Mesenteric fat pad (tissue), 1 donor: ENCODE data around the gene TBC1D14. TPM values are rescaled to one million over a fixed set of nuclear protein-coding genes. Genes with fewer than 3 reads are reported as not detected.

Experiments used
- DNase-seq: peaks from one replicate; pipeline ENCODE4 v3.0.0-alpha.2; 2020; ENCODE audit warnings: low spot score
- total RNA-seq: library from RNA; stranded (reverse); fragmentation: NEBNext Ultra II Directional; extraction: Animal tissue kit (Norgen Biotek cat#: 25700); gene quantifications from one replicate; pipeline ENCODE4 v1.2.1, GENCODE V29; 2021
- donor health status: DM: yes; HTN: yes; CAD: no.

The TBC1D14 gene
- total RNA-seq, 1 donor from 2014 or later: 54.3 TPM

GRCh38 chr4:7016512-7016911, 106.9 kb downstream of the TBC1D14 start:
- no peak for DNase-seq

- no peak for DNase-seq
These were observed 107.9 kb downstream of the TBC1D14 start for GRCh38 chr4:7017446-7018048.

- no peak for DNase-seq
These were observed 108.7 kb downstream of the TBC1D14 start for GRCh38 chr4:7018281-7018680.

- no peak for DNase-seq
These were observed 109.7 kb downstream of the TBC1D14 start for GRCh38 chr4:7019367-7019766.

- DNase-seq: no peak
These were observed 110.7 kb downstream of the TBC1D14 start for GRCh38 chr4:7020290-7020689.

GRCh38 chr4:7020856-7021255, 111.2 kb downstream of the TBC1D14 start:
- DNase-seq: no peak

GRCh38 chr4:7021355-7021754, 111.7 kb downstream of the TBC1D14 start:
- DNase-seq: no peak

- no peak for DNase-seq
These were observed 112.5 kb downstream of the TBC1D14 start for GRCh38 chr4:7021930-7022664.

GRCh38 chr4:7023486-7023885, 113.9 kb downstream of the TBC1D14 start:
- no peak for DNase-seq

GRCh38 chr4:7023901-7024300, 114.3 kb downstream of the TBC1D14 start:
- no peak for DNase-seq

GRCh38 chr4:7024336-7024890, 114.8 kb downstream of the TBC1D14 start:
- DNase-seq: no peak

- no peak for DNase-seq
These were observed 115.5 kb downstream of the TBC1D14 start for GRCh38 chr4:7025040-7025602.

GRCh38 chr4:7026107-7026506, 116.5 kb downstream of the TBC1D14 start:
- no peak for DNase-seq

GRCh38 chr4:7027284-7027683, 117.7 kb downstream of the TBC1D14 start:
- no peak for DNase-seq

GRCh38 chr4:7027913-7028312, 118.3 kb downstream of the TBC1D14 start:
- no peak for DNase-seq

GRCh38 chr4:7029212-7029611, 119.6 kb downstream of the TBC1D14 start:
- no peak for DNase-seq

- no peak for DNase-seq
These were observed 120.3 kb downstream of the TBC1D14 start for GRCh38 chr4:7029921-7030320.

- no peak for DNase-seq
These were observed 121.2 kb downstream of the TBC1D14 start for GRCh38 chr4:7030856-7031255.

- no peak for DNase-seq
These were observed 122.2 kb downstream of the TBC1D14 start for GRCh38 chr4:7031558-7032449.

GRCh38 chr4:7032596-7032995, 123.0 kb downstream of the TBC1D14 start:
- no peak for DNase-seq
